Astrocyte of the spinal cord (primary cell): Measurements from ENCODE around the gene COL9A1.

ENCODE experiments used
- DNase-seq: peaks from one replicate; pipeline ENCODE4 v3.0.0; 2011; ENCODE audit warnings: low read depth, low spot score
- H3K4me3 ChIP-seq: 2 replicates; pipeline ENCODE4 v1.5.1; 2011; ENCODE audit warnings: low read depth, mild to moderate bottlenecking, low read length, moderate library complexity
- in situ Hi-C: cut with HindIII; loops from 2 replicates; pipeline ENCODE4 v1.10.0; 2017; ENCODE audit warnings: low sequenced_read_pairs
- TF ChIP-seq, protein P1 (sequence below): IDR thresholded peaks from 2 replicates; pipeline ENCODE4 v1.5.1; 2012; ENCODE audit warnings: low read depth, mild to moderate bottlenecking, low read length, inconsistent platforms

Gene COL9A1

DNA sequence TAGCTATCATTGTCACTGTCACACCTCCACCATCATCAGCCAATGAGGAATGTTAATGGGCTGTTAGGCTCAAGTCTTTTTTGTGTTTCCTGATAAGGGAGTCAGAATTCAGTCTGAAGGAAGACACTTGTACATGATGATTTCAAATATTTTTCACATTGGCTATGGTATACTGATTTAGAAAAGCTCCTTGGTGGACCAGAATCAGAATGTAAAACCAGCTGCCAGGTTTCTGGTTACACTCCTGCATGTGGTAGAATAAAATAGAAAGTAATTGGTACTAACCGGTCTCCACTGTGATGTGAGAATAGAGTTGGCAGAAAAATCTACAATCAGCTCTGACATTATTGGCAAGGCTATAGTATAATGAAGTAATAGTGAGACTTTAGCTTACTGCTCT lies 10.7 kb downstream of the COL9A1 start:
- no peak overlapping the region for H3K4me3 ChIP-seq
- no peak for DNase-seq
- TF ChIP-seq, protein P1, sequence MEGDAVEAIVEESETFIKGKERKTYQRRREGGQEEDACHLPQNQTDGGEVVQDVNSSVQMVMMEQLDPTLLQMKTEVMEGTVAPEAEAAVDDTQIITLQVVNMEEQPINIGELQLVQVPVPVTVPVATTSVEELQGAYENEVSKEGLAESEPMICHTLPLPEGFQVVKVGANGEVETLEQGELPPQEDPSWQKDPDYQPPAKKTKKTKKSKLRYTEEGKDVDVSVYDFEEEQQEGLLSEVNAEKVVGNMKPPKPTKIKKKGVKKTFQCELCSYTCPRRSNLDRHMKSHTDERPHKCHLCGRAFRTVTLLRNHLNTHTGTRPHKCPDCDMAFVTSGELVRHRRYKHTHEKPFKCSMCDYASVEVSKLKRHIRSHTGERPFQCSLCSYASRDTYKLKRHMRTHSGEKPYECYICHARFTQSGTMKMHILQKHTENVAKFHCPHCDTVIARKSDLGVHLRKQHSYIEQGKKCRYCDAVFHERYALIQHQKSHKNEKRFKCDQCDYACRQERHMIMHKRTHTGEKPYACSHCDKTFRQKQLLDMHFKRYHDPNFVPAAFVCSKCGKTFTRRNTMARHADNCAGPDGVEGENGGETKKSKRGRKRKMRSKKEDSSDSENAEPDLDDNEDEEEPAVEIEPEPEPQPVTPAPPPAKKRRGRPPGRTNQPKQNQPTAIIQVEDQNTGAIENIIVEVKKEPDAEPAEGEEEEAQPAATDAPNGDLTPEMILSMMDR: no peak
- in situ Hi-C loops: no loop called here

DNA sequence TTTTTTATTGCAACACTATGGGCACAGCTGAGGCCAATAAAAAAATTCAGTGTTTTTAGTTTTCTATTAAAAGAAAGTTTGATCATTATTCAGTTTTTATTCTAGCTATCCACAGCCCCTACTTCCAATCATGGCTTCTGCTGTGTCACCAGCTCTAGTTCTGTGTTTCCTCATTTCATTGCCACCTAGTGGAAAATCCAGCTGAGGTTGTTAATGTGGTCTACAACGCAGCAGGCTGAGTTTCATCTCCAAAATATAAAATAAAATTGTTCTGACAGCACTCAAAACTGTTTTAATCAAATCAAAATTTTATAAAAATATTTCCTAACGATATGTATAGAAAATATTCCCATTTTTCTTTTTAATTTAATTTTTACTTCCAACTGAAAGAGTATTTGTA lies 13.6 kb downstream of the COL9A1 start:
- DNase-seq: no peak
- TF ChIP-seq, protein P1: peak; percentile 26
- no peak overlapping the region for H3K4me3 ChIP-seq
- in situ Hi-C loops: no loop called here

DNA sequence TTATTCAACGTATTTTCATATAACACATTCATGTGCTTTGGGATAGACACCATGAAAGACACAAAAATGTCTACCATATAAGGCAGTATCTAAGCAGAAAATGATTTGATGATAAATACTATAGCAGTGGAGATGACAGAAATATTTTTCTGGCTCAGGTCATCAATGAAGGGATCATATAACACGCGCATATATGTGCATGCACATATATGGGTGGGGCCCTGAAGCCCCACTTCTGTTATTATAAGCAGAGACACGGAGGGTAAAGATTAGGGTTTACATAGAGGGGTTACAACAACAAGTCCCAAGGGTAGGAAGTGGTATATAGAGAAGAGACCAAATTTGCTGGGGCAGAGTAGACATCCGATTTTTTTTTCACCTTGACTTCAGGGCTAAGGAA lies 16.0 kb downstream of the COL9A1 start:
- no peak for DNase-seq
- TF ChIP-seq, protein P1: no peak
- no peak overlapping the region for H3K4me3 ChIP-seq
- in situ Hi-C loops: no loop called here

DNA sequence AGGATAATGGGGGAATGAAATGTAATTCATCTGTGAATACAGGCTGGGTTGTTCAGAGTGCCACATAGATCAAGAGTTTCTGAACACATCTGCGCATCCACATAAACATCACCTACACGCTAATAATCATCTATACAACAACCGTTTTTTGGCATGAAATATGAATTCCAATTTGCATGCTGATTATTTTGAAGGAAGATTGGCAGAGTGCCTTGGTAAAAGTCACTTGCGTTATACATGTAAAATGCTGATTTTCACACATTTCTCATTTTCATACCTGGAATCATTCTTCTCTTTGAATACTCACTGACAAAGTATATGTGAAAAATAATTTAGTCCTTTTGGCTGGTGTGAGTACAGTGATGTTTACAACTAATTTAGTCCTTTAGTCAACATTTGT lies 17.7 kb downstream of the COL9A1 start:
- H3K4me3 ChIP-seq: no peak overlapping the region
- TF ChIP-seq, protein P1: no peak
- no peak for DNase-seq
- in situ Hi-C loops: no loop called here

DNA sequence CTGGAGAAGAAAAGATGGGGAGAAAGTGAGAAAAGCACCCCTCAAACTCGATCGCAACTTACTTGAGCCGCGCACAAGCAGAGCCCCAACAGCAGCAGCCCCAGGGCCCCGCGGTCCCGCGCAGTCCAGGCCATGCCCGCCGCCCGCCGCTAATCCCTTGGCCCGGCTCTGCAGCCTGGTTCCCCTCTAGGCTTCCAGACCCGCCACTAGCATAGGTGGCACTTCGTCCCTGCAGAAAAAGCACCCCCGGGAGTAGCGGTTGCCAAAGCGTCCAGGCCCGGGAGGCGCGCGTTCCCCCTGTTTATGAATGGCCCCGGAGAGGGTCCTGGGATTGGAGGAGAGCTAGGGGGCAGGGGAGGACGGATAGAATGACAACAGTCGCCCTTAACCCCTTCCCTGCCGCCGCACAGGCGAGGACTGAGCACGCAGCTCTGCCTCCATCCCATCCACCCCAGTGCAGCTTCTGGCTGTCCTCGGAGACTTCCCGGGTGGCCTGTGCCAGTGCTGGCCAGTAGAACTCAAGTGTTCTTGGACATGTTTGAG lies 19.9 kb downstream of the COL9A1 start:
- DNase-seq: no peak
- no peak overlapping the region for H3K4me3 ChIP-seq
- in situ Hi-C loops: no loop called here
- TF ChIP-seq, protein P1: no peak

DNA sequence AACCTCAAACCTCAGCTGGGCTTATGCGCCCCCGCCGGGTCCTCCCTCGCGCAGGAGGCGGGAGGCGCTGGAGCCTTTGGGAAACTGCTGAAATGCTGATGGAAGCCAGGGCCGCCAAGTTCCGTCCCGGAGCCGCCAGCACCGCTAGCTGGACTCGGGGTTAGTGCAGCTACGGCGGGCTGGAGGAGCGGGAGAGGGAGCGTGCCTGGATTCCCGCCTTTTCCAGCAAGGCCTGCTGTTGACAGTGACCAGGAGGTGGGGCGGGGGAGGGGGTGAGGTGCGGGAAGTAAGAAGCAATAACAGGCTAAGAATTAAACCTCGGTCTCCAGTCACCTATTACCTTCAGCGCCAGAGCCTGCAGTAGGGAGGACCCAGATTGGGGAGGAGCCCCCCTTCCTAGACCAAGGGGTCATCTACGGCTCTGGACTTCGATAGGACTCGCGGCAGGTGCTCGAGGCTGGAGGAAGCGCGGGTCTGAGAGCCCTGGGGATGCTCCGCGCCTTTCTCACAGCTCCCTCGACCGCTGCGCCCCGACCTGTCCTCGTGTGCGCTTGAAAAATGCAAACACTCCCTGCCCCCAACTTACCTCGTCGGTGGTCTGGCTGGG lies 20.5 kb downstream of the COL9A1 start:
- H3K4me3 ChIP-seq: no peak overlapping the region
- DNase-seq: no peak
- in situ Hi-C loops: no loop called here
- TF ChIP-seq, protein P1: no peak

DNA sequence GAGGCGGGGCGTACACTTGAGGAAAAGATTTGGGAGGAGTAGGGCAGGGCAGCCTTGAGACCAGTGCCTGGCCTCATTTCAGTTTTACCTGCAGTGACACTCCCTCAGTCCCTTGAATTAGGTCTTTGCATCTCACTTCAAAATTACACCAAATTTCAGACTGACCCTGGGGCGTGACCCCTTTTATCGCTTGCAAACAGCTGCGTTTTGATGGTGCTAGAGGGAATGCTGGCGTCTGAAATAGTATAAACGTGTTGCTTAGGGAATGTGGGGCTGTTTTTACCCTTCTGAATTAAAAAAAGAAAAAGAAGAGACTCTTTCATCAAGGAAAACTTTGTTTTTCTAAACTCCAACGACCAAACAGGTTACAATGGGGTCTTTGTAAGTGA lies 21.0 kb downstream of the COL9A1 start:
- in situ Hi-C loops: no loop called here
- no peak overlapping the region for H3K4me3 ChIP-seq
- no peak for DNase-seq
- TF ChIP-seq, protein P1: no peak
